Measurements from ENCODE around the gene KRTAP3-3.

The KRTAP3-3 gene

GRCh38 chr17:40978575-40979151 lies 15.3 kb downstream of the KRTAP3-3 start:
- H3K4me3 ChIP-seq (ENCODE audit: low read depth, low read length) = no peak overlapping the region
- TF ChIP-seq CTCF (IDR thresholded peaks at IDR 0.05) = no peak
- no peaks in the 10 kb centered on the region for H3K9me3 ChIP-seq (ENCODE audit: control insufficient read depth, low read length)
- H3K27ac ChIP-seq = no peak overlapping the region
- H3K27me3 ChIP-seq (ENCODE audit: control insufficient read depth, insufficient read depth, low read length) = peaks cover 4% of the 10 kb centered on the region
- H3K9ac ChIP-seq = no peak overlapping the region
- H3K4me2 ChIP-seq (ENCODE audit: low read length) = no peak overlapping the region
- H3K79me2 ChIP-seq = no peaks in the 10 kb centered on the region
- no peaks in the 10 kb centered on the region for H3K4me1 ChIP-seq
- H3K36me3 ChIP-seq (ENCODE audit: control insufficient read depth, insufficient read depth, low read length) = no peaks in the 10 kb centered on the region
- no peak overlapping the region for H2AFZ ChIP-seq

- Histone ChIP-seq H3K9me3 (ENCODE audit: control insufficient read depth, low read length) (no peaks in the 10 kb centered on the region), H3K4me2 (ENCODE audit: low read length) (no peak overlapping the region), H2AFZ (no peak overlapping the region), H3K4me1 (no peaks in the 10 kb centered on the region), H3K27ac (no peak overlapping the region), H3K9ac (no peak overlapping the region), H3K4me3 (ENCODE audit: low read depth, low read length) (no peak overlapping the region), H3K27me3 (ENCODE audit: control insufficient read depth, insufficient read depth, low read length) (peaks cover 4% of the 10 kb centered on the region), H3K79me2 (no peaks in the 10 kb centered on the region), H3K36me3 (ENCODE audit: control insufficient read depth, insufficient read depth, low read length) (no peaks in the 10 kb centered on the region)
- no peak for TF ChIP-seq CTCF (IDR thresholded peaks at IDR 0.05)
These were observed 18.4 kb downstream of the KRTAP3-3 start for GRCh38 chr17:40975516-40975915.

DNA sequence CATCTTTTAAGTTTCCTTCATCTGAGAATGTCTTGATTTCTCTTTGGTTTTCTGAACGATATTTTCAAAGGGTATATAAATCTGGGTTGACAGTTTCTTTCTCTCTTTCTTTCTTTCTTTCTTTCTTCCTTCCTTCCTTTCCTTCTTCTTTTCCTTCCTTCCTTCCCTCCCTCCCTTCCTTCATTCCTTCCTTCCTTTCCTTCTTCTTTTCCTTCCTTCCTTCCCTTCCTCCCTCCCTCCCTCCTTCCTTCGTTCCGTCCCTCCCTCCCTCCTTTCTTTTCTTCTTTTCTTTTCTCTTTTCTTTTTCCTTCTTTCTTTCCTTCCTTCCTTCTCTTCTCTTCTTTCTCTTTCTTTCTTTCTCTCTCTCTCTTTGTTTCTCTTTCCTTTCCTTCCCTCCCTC lies 19.6 kb downstream of the KRTAP3-3 start:
- H3K36me3 ChIP-seq (ENCODE audit: control insufficient read depth, insufficient read depth, low read length) = no peaks in the 10 kb centered on the region
- no peak overlapping the region for H3K9ac ChIP-seq
- no peak overlapping the region for H3K27ac ChIP-seq
- H3K79me2 ChIP-seq = no peaks in the 10 kb centered on the region
- H2AFZ ChIP-seq = no peak overlapping the region
- no peaks in the 10 kb centered on the region for H3K4me1 ChIP-seq
- no peaks in the 10 kb centered on the region for H3K9me3 ChIP-seq (ENCODE audit: control insufficient read depth, low read length)
- TF ChIP-seq CTCF (IDR thresholded peaks at IDR 0.05) = no peak
- H3K27me3 ChIP-seq (ENCODE audit: control insufficient read depth, insufficient read depth, low read length) = peaks cover 4% of the 10 kb centered on the region
- no peak overlapping the region for H3K4me3 ChIP-seq (ENCODE audit: low read depth, low read length)
- H3K4me2 ChIP-seq (ENCODE audit: low read length) = no peak overlapping the region

DNA sequence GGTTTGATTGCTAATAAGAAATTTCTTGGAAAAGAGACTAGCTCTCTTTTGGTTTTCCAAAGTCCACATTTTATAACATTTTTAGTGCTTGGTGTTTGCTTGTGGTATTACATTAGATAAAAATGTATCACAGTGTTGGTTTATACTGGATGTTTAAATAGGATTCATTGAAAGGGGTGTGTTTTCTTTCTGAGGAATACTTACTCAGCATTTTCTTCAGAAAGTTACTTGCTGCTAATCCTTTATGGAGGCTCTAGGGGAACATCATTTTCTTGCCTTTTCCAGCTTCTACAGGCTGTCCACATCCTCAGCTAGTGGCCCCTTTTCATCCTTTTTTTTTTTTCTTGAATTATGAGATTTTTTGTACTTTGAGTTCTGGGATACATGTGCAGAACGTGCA lies 26.4 kb downstream of the KRTAP3-3 start:
- no peak overlapping the region for H3K4me2 ChIP-seq (ENCODE audit: low read length)
- no peak overlapping the region for H3K27ac ChIP-seq
- H3K27me3 ChIP-seq (ENCODE audit: control insufficient read depth, insufficient read depth, low read length) = no peaks in the 10 kb centered on the region
- no peak overlapping the region for H3K4me3 ChIP-seq (ENCODE audit: low read depth, low read length)
- no peaks in the 10 kb centered on the region for H3K79me2 ChIP-seq
- no peaks in the 10 kb centered on the region for H3K4me1 ChIP-seq
- H3K9ac ChIP-seq = no peak overlapping the region
- no peaks in the 10 kb centered on the region for H3K9me3 ChIP-seq (ENCODE audit: control insufficient read depth, low read length)
- no peak for TF ChIP-seq CTCF (IDR thresholded peaks at IDR 0.05)
- H2AFZ ChIP-seq = no peak overlapping the region
- no peaks in the 10 kb centered on the region for H3K36me3 ChIP-seq (ENCODE audit: control insufficient read depth, insufficient read depth, low read length)

DNA sequence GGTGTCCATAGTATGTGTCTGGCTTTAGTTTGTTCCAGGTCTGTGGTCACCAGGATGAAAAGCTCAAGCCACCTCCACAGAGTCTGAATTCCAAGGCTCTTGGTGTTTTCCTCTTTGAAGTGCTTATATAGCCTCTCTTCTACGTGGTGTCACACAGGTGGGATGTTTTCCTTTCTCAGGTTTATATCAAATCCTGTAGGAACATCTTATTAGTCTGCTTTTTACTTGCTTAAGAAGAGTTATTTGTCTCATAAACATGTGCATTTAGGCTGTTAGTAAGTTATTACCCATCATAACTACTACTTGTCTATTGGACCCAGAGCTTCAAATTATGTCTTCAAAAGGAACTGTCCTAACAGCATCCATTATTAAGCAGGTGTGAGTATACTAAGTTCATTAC lies 27.1 kb downstream of the KRTAP3-3 start, which contains the start of gene KRT39:
TSS of gene KRT39 (minus strand) at position 101 of the 400 bp plus-strand sequence. CDS start at position 9, 92 bp downstream.
- no peaks in the 10 kb centered on the region for H3K36me3 ChIP-seq (ENCODE audit: control insufficient read depth, insufficient read depth, low read length)
- TF ChIP-seq CTCF (IDR thresholded peaks at IDR 0.05) = no peak
- H3K4me3 ChIP-seq (ENCODE audit: low read depth, low read length) = no peak within 1 kb of the TSS
- no peaks in the 10 kb centered on the region for H3K27me3 ChIP-seq (ENCODE audit: control insufficient read depth, insufficient read depth, low read length)
- H3K4me1 ChIP-seq = no peaks in the 10 kb centered on the region
- no peak within 1 kb of the TSS for H3K27ac ChIP-seq
- H3K4me2 ChIP-seq (ENCODE audit: low read length) = no peak within 1 kb of the TSS
- H3K9me3 ChIP-seq (ENCODE audit: control insufficient read depth, low read length) = no peaks in the 10 kb centered on the region
- no peaks in the 10 kb centered on the region for H3K79me2 ChIP-seq
- no peak within 1 kb of the TSS for H2AFZ ChIP-seq
- no peak within 1 kb of the TSS for H3K9ac ChIP-seq
